Kasumi-1 (cell line): Measurements from ENCODE around the gene PTPRCAP.
"Not testable (repeated sequence)": the region's sequence is repeated elsewhere in the genome, so short reads cannot be mapped to it uniquely, and the experiment has no call there.

Experiments used
- DNase-seq, 2 experiments: peaks; one replicate each; lab custom pipeline; 2025; lab: John Stamatoyannopoulos, UW

Gene PTPRCAP, protein sequence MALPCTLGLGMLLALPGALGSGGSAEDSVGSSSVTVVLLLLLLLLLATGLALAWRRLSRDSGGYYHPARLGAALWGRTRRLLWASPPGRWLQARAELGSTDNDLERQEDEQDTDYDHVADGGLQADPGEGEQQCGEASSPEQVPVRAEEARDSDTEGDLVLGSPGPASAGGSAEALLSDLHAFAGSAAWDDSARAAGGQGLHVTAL

DNA sequence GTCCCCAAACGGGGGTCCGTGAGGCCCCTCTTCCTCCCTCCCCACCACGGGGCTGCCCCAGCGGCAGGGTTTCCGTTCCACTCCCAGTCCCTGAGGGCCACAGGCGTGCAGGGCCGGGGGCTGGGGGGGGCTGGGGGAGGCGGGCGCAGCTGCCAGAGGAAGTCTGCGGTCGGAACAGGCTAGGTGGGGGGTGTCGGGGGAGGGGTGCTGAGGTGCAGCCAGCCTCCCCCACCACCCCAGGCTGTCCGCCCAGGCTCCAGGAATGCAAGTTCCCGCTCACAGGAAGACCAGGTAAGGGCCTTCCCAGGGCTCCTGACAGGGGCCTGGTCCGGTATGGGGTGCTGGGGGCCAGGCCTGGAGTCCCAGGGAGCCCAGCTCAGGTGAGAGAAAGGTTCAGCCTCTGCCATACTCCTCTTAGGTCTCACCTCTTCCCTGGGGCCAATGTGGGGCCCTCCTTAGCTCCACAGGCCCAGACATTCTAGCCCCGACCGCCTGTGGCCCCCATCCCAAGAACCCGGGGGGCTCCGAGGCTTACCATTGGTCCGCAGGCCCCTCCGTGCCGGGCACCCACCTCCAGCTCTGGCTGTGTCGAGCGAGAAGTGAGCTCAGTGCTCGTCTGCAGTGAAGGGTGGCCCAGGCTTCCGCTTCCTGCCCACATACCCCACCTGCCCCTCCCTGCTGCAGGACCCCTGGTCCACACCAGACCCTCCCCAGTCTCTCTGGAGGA lies at the start of gene PTPRCAP:
Gene PTPRCAP, minus strand, starts transcription at position 601 of the 727 bp plus-strand sequence. Its CDS starts 63 bp downstream, at position 538.
- DNase-seq = peak; percentile 85 to 92

DNA sequence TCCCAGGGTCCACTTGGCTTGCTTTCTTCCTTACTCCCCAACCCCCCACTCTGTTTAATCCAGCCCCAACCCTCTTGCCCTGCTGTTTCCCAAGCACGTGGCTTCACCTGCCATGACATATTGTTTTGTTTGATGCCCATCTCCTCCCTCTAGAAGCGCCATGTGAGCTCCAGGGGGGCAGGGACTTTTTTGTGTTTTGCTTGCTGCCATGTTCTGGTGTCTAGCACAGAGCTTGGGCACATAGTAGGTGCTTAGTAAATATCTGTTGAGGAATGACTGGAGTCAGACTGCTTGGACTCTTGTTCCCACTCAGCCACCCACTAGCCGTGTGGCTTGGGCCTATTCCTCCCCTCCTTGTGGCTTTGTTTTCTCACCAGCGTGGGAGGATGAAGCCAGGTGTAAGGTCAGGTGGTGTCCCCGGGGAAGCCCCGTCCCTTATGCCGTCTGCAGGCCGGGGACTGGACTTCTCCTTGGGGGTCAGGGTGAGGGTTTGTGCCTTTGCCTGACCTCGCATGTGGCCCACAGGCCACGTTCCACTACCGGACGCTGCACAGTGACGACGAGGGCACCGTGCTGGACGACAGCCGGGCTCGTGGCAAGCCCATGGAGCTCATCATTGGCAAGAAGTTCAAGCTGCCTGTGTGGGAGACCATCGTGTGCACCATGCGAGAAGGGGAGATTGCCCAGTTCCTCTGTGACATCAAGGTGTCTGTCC lies 49.2 kb upstream of the PTPRCAP start:
- no peak for DNase-seq

DNA sequence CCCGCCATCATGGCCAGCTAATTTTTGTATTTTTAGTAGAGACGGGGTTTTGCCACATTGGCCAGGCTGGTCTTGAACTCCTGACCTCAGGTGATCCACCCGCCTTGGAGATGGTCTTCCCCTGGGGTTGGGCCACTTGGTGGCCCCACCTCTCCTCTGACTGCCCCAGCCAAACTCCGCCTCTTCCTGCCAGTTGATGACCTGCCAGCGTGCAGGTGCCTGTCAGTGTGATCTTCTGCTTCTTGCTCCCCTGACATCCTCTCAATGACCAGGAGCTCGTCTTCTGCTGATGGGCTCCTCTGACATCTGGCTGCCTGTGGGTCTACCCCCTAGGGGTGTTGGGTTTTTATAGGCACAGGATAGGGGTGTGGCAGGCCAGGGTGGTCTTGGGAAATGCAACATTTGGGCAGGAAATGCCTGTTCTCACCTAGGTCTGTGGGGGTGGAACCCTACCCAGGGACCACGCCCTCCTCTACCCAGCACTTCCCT lies 48.4 kb upstream of the PTPRCAP start:
- DNase-seq = not testable (repeated sequence)

DNA sequence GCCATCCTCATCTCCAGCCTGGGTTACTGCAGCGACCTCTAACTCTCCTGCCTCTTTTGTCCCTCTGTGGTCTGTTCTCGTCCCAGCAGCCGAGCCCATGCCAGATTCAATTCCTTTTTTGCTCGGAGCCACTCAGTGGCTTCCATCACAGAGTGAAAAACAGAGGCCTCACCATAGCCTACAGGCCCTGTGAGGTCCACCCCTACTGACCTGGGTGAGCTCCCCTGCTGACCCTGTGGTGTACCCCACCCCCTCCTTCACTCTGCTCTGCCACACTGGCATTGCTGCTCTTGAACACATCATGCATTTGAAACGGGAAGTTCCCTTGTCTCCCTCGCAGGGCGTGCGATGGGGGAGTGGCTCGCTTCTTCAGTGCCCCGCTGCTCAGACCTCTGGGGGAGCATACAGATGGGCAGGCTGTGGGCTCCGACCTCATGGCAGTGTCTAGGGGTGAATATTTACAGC lies 47.4 kb upstream of the PTPRCAP start:
- DNase-seq = peak; percentile 80 to 82

DNA sequence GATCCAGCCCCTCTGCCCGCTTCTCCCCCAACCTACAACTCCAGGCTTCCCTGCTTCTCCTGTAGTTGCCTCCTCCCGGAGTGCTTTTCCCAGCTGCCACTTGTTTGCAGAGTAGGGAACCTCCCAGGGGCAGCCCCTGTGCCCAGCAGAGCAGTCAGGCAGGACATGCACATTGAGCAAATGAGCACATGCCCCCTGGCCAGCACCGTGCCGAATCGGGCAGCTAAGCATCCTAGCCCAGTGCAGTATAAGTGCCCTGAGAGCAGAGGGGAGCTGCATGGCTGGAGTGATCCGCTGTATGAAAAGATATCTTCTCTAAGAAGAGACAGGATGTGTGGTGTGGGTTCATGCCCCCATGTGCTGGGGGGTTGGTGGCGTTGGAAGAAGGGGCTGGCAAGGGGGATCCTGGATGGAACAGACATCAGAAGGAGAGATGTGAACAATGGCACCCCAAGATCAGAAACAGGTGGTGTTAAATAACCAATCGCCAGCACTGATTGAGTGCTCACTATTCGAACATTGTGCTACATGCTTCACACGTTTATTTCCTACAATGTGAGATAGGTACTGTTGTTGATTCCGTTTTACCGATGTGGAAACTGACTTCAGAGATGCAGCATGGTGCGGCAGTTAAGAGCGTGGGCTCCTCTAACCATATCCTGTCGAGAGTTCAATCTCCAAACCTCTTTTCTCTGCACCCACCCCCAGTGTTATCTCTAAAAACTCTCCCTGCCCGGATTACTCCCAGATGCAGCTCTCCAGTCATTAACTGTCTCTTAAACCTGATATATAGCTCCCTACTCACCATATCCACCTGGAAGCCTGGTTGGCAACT lies 46.6 kb upstream of the PTPRCAP start:
- no peak for DNase-seq

DNA sequence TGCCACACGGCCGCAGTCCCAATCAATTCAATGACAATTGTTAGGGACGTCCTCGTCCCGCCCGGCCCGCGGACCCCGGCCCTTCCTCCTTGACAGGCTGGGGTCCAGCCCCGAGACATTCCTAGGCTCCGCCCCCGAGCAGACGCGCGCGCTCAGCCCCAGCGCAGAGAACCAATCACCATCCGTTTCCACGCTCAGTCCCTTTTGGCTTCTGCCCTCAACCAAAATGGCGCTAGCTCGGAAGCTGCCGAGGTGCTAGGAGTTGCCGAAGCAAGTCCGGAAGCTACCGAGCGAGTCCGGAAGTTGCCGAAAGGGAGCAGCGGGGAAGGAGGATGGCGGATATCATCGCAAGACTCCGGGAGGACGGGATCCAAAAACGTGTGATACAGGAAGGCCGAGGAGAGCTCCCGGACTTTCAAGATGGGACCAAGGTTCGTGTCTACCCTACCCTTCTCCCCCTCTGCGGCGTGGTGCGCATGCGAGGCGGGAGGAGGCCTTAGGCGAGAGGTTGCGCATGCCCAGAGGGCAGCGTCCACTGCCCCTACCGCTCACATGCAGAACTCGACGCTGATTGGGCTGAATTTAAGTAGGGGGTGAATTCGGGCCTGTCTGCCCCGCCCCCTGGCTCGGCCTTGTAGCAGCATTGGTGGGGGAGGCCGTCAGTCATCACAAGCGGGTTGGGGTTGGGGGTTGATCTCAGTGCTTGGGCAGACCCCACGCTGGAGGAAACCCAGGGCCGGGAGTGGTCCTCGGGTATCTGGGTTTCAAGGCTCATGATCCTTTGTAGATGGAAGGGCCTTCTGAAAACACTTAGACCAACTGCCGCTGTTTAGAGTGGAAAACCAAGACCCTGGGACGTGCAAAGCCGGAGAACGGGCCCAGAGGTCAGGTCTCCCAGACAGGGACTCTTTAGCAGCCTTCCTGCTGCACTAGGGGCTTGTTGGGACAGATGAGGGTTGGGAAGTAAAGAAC lies 45.6 kb upstream of the PTPRCAP start, which contains the start of gene AIP:
Gene AIP, plus strand, starts transcription at position 200 of the 972 bp plus-strand sequence. Its CDS starts 133 bp downstream, at position 333.
- peak; percentile 98 for DNase-seq

DNA sequence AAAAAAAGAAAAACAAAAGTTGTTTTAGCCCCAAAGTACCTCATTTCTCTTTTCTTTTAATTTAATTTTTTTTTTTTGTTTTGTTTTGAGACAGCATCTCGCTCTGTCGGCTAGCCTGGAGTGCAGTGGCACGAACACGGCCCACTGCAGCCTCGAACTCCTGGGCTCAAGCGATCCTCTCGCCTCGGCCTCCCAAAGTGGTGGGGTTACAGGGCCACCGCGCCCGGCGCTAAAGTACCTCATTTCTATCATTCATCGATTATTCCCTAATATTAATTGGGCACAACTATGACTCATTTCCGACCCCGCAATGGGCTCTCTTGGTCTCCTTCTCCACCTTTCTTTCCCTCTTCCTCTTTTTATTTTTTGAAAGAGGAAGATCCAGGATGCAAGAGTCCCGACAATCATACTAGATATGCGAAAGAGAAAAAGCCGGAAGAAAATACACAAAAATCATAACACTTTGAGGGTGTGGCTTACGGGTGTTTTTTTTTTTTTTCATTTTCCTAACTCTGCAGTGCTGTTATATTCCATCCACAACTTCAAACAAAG lies 44.9 kb upstream of the PTPRCAP start:
- peak; percentile 70 to 78 for DNase-seq

DNA sequence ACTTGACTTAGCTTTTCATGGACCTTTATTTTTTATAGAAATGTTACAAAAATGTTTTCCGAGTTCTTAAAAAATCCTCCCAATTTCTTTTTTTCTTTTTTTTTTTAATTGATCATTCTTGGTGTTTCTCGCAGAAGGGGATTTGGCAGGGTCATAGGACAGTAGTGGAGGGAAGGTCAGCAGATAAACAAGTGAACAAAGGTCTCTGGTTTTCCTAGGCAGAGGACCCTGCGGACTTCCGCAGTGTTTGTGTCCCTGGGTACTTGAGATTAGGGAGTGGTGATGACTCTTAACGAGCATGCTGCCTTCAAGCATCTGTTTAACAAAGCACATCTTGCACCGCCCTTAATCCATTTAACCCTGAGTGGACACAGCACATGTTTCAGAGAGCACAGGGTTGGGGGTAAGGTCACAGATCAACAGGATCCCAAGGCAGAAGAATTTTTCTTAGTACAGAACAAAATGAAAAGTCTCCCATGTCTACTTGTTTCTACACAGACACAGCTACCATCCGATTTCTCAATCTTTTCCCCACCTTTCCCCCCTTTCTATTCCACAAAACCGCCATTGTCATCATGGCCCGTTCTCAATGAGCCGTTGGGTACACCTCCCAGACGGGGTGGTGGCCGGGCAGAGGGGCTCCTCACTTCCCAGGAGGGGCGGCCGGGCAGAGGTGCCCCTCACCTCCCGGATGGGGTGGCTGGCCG lies 40.0 kb upstream of the PTPRCAP start:
- DNase-seq = not testable (repeated sequence)

DNA sequence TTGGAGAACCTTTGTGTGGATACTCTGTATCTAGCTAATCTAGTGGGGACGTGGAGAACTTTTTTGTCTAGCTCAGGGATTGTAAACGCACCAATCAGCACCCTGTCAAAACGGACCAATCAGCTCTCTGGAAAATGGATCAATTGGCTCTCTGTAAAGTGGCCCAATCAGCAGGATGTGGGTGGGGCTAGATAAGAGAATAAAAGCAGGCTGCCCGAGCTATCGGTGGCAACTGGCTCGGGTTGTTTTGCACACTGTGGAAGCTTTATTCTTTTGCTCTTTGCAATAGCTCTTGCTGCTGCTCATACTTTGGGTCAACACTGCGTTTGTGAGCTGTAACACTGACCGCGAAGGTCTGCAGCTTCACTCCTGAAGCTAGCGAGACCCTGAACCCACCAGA lies 39.2 kb upstream of the PTPRCAP start:
- DNase-seq = not testable (repeated sequence)

DNA sequence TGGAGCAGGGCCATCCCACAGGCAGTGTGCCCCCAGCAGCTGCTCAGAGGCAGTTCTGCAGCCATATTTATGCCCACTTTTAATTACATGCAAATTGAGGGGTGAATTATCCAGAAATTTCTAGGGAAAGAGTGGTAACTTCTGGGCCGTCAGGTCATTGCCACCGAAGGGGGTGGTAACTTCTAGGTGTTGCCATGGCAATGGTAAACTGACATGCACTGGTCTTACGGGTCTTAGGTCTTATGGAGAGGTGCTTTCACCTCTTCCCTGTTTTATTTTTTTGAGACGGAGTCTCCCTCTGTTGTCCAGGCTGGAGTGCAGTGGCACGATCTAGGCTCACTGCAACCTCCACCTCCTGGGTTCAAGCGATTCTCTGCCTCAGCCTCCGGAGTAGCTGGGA lies 35.4 kb upstream of the PTPRCAP start:
- no peak for DNase-seq

DNA sequence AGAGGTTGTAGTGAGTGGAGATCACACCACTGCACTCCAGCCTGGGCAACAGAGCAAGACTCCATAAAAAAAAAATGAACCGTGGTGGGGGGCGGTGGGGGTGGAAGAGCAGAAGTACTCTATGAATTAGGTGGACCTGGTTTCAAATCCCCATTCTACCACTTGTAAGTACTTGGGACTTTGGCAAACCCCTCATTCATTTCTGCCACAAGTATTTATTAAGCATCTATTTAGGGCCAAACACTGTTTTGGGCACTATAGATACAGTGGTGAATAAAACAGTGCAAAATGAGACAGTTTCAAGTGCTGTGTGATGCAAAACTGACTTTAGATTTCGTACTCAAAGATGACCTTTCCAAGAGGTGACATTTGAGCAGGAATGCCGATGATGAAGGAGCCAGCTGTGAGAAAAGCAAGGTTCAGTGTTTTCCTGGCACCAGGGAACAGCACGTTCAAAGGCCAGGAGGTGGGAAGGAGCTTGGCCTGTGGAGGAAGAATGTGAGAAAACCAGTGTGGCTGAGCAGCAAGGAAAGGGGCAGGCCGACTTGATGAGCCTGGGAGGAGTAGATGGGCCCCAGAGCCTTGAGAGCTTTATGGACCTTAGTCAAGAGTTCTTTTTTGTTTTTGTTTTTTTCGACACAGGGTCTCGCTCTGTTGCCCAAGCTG lies 33.0 kb upstream of the PTPRCAP start:
- DNase-seq = no peak

DNA sequence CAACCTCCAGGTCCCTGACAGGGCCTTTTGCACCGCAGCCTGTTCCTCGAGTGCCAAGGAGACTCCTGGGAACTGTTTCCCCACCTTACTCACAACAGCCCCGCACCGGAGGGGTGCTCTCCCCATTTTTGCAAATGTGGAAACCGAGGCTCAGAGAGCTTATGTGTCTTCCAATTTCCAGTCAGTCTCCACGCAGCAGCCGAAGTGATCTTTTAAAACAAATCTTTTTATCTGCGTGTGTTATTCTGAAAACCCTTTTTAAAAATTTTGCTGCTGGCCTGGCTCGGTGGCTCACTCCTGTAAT lies 32.0 kb upstream of the PTPRCAP start:
- DNase-seq = no peak

DNA sequence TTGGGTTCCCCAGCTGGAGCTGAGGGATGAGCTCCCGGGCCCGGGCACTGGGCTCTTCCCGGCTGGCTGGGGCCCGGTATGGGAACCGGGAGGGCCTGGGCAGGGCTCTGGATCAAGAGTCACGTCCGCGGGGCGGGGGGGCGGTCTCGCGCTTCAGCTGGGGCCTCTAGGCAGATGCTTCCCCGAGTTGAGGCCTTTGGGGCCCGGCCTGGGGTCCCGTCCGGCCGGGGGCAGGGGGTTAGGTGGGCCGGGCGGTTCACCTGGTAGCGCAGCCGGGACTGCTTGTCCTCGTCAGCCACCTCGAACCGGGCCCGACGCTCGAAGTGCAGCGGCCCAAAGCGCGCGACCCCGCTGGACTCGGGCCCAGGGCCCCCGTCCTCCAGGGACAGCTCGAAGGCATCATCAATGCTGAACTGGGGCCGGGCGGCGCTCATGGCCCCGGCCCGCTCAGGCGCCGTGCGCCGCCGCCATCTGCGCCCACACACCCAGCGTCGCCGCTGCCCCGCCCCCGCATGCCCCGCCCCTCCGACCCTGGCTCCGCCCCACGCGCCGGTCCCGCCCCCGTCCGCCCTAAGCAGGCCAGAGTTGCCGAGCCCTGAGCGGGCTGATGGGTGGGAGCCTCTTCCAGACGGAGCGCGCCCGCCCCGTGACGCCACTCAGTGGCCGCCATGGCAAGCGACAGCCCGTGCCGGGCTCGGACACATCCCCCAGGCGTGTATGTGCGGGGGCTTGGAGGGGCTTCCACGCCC lies 31.5 kb upstream of the PTPRCAP start, which contains the start of gene TMEM134:
Gene TMEM134, minus strand, starts transcription at position 493 of the 749 bp plus-strand sequence. Its CDS starts 59 bp downstream, at position 434.
- peak; percentile 79 to 85 for DNase-seq

DNA sequence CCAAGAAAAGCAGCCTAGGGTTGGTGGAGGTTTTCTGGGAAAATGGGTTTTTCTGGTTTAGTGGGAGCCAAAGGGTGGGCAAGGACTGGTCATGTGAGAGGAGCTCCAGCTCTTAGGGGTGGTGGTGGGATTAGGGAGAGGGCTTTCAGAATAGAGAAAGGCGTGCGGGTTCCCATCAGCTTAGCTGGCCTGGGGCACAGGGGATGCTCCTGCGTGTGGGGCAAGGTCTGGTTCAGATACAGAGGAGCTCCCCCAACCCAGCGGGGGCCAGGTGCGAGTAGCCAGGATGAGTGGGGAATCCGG lies 30.9 kb upstream of the PTPRCAP start:
- DNase-seq = no peak

DNA sequence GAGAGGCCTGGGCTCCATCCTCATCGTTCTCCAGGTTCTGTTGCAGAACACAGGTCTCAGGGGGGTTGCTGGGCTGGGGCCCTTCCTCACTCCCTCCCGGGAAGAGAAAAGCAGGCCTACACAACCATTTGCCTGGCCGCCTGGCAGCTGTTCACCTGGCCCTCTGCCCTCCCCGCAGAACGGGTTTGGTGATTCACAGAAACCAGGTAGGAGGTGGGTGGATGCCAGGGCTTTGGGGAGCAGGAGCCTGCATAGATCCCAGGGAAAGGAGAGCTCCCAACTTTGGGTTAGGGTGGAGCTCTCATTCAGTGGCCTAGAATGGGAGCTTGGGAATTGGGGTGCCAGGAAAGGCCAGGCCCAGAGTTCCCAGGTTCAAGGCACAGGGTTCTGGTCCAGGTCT lies 30.6 kb upstream of the PTPRCAP start:
- no peak for DNase-seq

DNA sequence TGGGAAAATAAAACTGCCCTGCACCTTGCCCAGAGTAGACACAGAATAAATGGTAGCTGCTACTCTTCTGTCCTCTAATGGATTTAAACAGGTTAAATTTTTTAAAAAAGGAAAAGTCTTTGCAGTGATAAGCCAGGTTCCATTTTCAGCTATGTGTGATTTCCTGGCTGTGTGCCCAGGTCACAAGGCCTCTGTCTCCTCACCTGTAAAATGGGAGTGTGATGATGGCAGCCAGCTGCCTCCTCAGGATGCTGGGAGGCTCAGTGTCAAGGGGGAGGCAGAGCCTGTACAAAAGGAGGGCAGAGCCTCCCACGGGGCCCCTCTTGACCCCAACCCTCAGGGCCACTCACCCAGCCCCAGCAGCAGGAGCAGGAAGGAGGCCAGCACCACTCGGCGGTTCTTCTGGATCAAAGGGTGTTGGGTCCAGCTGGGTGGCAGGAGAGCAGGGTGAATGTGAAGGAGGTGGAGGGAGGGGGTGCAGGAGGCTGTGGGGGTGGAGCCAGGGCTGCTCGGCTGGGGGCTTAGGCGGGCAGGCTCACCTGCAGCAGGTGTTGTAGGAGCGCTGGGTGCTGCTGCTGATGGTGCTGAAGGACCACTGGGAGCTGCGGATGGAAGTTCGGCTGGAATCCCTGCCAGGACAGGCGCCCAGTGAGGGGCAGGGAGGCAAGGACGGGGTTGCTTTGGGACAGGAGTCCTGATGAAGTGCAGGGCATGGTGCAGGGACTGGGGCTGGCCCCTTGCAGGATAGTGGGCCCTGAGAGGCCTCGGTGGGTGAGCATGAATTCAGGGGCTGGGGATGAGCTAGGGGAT lies 29.7 kb upstream of the PTPRCAP start:
- DNase-seq = no peak

DNA sequence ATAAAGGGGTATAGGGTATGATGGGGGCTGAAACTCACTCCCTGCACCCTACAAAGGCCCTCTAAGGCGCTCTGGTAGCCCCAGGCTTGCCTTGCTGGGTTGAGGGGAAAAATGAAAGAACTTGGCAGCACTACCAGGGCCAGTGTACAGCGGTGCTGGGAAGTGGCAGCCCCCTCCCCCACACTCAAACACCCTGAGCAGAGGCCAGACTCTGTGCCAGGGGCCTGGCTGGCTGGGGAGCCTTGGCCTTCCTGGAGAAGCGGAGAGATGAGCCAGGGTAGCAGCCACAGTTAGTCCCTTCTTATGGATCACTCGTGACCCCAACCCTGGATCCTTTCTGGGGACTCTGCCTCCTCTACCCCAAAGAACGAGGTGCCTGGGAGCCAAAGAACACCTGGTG lies 28.9 kb upstream of the PTPRCAP start:
- DNase-seq = no peak

DNA sequence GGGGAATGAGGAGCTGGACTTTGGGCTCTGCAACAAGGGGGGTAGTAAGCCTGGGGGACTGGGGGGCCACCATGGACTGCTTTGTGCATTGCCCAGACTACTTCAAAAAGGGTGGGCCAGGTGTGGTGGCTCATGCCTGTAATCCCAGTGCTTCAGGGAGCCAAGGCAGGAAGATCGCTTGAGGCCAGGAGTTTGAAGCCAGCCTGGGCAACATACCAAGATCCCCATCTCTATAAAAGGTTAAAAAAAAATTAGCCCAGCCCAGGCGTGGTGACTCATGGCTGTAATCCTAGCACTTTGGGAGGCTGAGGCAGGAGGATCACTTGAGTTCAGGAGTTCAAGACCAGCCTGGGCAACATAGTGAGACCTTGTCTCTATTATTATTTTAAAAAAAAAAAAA lies 28.0 kb upstream of the PTPRCAP start:
- DNase-seq = not testable (repeated sequence)
